ENCODE data around the gene SLC5A11. TPM values are rescaled to one million over a fixed set of nuclear protein-coding genes. Genes with fewer than 3 reads are reported as not detected.
A peak's percentile ranks its signal among the peaks of the same experiment; 100 is the strongest.

The SLC5A11 gene
- total RNA-seq, 1 experiment from 2014 or later: 0.22 TPM

DNA sequence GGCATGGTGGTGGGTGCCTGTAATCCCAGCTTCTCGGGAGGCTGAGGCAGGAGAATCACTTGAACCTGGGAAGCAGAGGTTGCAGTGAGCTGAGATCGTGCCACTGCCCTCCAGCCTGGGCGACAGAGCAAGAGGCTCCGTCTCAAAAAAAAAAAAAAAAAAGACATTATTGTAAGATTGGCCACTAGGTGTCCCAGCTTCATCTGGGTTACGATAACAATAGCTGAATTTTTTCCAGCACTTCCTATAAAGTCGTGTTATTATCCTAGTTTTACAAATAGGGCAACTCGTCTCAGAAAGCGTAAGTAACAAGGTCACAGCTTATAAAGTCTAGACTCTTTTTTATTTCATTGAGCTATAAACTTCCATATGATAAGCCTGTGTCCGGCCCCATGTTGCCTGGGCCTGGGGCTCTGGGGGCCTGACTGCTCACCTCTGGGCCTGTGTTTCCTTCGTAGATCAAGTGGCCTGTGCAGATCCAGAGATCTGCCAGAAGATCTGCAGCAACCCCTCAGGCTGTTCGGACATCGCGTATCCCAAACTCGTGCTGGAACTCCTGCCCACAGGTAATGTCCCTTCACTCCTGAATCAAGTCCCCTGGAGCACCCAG, 60.5 kb downstream of the SLC5A11 start:
- Histone ChIP-seq H3K4me1 (ENCODE audit: insufficient read depth, low read length) (no peaks in the 10 kb centered on the region), H3K79me2 (ENCODE audit: insufficient read depth, low read length) (no peaks in the 10 kb centered on the region), H4K91ac (ENCODE audit: insufficient read length, low read depth, low read length) (no peak overlapping the region), H3K56ac (ENCODE audit: insufficient read length, low read depth, low read length) (no peak overlapping the region), H2BK120ac (ENCODE audit: low read depth, low read length, poor library complexity, severe bottlenecking) (no peak overlapping the region), H3K27me3 (ENCODE audit: insufficient read depth, low read length) (no peaks in the 10 kb centered on the region), H2BK12ac (ENCODE audit: insufficient read length, low read depth, low read length) (no peak overlapping the region), H2AFZ (ENCODE audit: low read length) (no peak overlapping the region), H4K8ac (replicated peaks; ENCODE audit: insufficient read length, low read depth, low read length) (no peak overlapping the region), H3K14ac (ENCODE audit: insufficient read depth, low read length) (no peak overlapping the region), H2AK5ac (ENCODE audit: insufficient read length, low read length) (no peak overlapping the region), H4K20me1 (ENCODE audit: control insufficient read depth, insufficient read depth, insufficient read length) (no peaks in the 10 kb centered on the region), H3K9me3 (ENCODE audit: control insufficient read depth, low read depth, low read length) (no peaks in the 10 kb centered on the region), H3K79me1 (ENCODE audit: insufficient read depth, low read depth, low read length, poor library complexity, severe bottlenecking) (no peaks in the 10 kb centered on the region), H3K23ac (ENCODE audit: insufficient read length, low read depth, low read length) (no peak overlapping the region), H3T11ph (ENCODE audit: low read length) (no peak overlapping the region), H2BK20ac (ENCODE audit: low read depth, low read length, poor library complexity, severe bottlenecking) (no peak overlapping the region), H2BK5ac (ENCODE audit: insufficient read length, low read length) (no peak overlapping the region), H3K4ac (ENCODE audit: low read depth, low read length) (no peak overlapping the region), H3K4me2 (ENCODE audit: insufficient read depth, insufficient read length, low read length) (no peak overlapping the region), H2BK15ac (ENCODE audit: low read depth, low read length) (no peak overlapping the region), H3K9ac (ENCODE audit: extremely low read depth, insufficient read length, low read length) (no peak overlapping the region), H4K5ac (ENCODE audit: insufficient read length, low read depth, low read length) (no peak overlapping the region), H3K27ac (ENCODE audit: insufficient read length, low read depth, low read length) (no peak overlapping the region), H3K18ac (ENCODE audit: insufficient read length, low read depth, low read length) (no peak overlapping the region), H3K23me2 (ENCODE audit: insufficient read length, low read depth, low read length, poor library complexity, severe bottlenecking) (no peaks in the 10 kb centered on the region)
- peaks cover 3% of the 10 kb centered on the region; the same call in 1 of the 2 replicates for H3K27me3 Mint-ChIP-seq (ENCODE audit: low read depth)
- no peaks in the 10 kb centered on the region for H3K4me1 Mint-ChIP-seq
- no peaks in the 10 kb centered on the region; a peak in 1 of 5 replicates for H3K9me3 Mint-ChIP-seq
- H3K27ac Mint-ChIP-seq: no peak overlapping the region
- no peak for DNase-seq
- TF ChIP-seq, protein P1, sequence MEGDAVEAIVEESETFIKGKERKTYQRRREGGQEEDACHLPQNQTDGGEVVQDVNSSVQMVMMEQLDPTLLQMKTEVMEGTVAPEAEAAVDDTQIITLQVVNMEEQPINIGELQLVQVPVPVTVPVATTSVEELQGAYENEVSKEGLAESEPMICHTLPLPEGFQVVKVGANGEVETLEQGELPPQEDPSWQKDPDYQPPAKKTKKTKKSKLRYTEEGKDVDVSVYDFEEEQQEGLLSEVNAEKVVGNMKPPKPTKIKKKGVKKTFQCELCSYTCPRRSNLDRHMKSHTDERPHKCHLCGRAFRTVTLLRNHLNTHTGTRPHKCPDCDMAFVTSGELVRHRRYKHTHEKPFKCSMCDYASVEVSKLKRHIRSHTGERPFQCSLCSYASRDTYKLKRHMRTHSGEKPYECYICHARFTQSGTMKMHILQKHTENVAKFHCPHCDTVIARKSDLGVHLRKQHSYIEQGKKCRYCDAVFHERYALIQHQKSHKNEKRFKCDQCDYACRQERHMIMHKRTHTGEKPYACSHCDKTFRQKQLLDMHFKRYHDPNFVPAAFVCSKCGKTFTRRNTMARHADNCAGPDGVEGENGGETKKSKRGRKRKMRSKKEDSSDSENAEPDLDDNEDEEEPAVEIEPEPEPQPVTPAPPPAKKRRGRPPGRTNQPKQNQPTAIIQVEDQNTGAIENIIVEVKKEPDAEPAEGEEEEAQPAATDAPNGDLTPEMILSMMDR (conservative IDR thresholded peaks at IDR 0.05): peak; percentile 62
- H3K4me3 Mint-ChIP-seq: no peak overlapping the region
- no CpG with 5 or more reads among the region's 14 CpGs for WGBS (ENCODE audit: extremely low coverage, insufficient read length, low lambda C conversion rate)
- H3K36me3 Mint-ChIP-seq (ENCODE audit: insufficient read depth in 1 of 3, low read depth in 3 of 3): no peaks in the 10 kb centered on the region

Data from H9 (cell line).